Kidney tubule cell (primary cell): Measurements from ENCODE around the gene TADA1.
A peak's percentile ranks its signal among the peaks of the same experiment; 100 is the strongest.
"Not testable (repeated sequence)": the region's sequence is repeated elsewhere in the genome, so short reads cannot be mapped to it uniquely, and the experiment has no call there.

Source experiments
- DNase-seq: peaks from one replicate; pipeline ENCODE4 v3.0.0-alpha.2; 2018; ENCODE audit warnings: low spot score

The TADA1 gene

GRCh38 chr1:166843769-166844596 is 32.1 kb downstream of the TADA1 start:
- DNase-seq: no peak

GRCh38 chr1:166843322-166843721 is 32.7 kb downstream of the TADA1 start:
- no peak for DNase-seq

GRCh38 chr1:166840309-166841274 is 35.5 kb downstream of the TADA1 start:
- peak; percentile 46 for DNase-seq

GRCh38 chr1:166839600-166840308 is 36.3 kb downstream of the TADA1 start:
- peak; percentile 59 for DNase-seq

- DNase-seq: peak; percentile 95
Observed at GRCh38 chr1:166838766-166839599, 37.1 kb downstream of the TADA1 start, which contains the start of gene POGK. Gene POGK (plus strand): TSS chr1:166839475. CDS start chr1:166840957, 1,482 bp downstream.

GRCh38 chr1:166836733-166837132 is 39.3 kb downstream of the TADA1 start:
- peak; percentile 89 for DNase-seq

DNA sequence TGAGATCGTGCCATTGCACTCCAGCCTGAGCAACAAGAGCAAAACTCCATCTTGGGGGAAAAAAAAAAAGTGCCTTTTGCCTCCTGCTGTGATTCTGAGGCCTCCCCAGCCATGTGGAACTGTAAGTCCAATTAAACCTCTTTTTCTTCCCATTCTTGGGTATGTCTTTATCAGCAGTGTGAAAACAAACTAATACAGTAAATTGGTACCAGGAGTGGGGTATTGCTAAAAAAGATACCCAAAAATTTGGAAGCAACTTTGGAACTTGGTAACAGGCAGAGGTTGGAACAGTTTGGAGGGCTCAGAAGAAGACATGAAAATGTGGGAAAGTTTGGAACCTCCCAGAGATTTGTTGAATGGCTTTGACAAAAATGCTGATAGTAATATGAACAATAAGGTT is 46.3 kb downstream of the TADA1 start:
- DNase-seq: not testable (repeated sequence)

- no peak for DNase-seq
Observed at GRCh38 chr1:166827426-166827825, 48.6 kb downstream of the TADA1 start.

GRCh38 chr1:166822385-166822784 is 53.7 kb downstream of the TADA1 start:
- DNase-seq: no peak

DNA sequence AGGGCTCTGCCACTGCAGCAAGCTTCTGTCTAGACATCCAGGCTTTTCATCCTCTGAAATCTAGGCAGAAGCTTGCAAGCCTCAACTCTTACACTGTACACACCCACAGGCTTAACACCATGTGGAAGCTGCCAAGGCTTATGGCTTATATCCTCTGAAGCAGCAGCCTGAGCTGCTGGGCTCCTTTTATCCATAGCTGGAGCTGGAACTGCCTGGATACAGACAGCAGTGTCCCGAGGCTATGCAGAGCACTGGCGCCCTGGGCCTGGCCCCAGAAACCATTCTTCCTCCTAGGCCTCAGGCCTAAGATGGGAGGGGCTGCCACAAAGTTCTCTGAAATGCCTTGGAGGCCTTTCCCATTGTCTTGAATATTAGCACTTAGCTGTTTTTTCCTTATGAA is 56.1 kb downstream of the TADA1 start:
- no peak for DNase-seq

DNA sequence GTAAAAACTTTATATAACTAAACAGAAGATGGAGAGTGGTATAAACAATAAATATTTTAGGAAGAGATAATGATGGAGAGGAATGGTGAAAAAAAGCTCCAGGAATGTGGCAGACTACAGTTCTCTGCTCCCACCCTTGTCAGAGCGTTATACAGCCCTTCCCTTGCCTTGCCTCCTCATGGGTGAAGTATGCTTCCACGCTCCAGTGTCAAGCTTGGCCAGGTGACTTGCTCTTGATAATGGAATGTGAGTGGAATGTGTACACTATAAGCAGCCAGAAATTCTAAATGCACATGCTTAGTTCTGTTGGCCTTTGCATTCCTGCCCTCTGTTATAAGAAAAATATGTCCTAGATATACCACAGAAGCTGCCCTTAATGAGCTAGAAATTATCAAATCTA is 61.5 kb downstream of the TADA1 start:
- DNase-seq: peak; percentile 86

- peak; percentile 10 for DNase-seq
Observed at GRCh38 chr1:166813508-166814223, 62.4 kb downstream of the TADA1 start.

GRCh38 chr1:166811691-166812090 is 64.4 kb downstream of the TADA1 start:
- no peak for DNase-seq

- DNase-seq: no peak
Observed at GRCh38 chr1:166808952-166809351, 67.1 kb downstream of the TADA1 start.
